MCF 10A (cell line): ENCODE data around the gene DPY30. TPM values are rescaled to one million over a fixed set of nuclear protein-coding genes. Genes with fewer than 3 reads are reported as not detected.

Source experiments
- BruUV-seq: library from RNA; stranded (reverse); fragments of 400-500 nt; replicated peaks from 2 replicates; lab custom pipeline; 2021; lab: Mats Ljungman, UMichigan
- CTCF ChIA-PET: fragments of 300-600 bp; sonication (Branson Sonifier 250); formaldehyde crosslinking; extraction: SDS; loops from one replicate; lab custom pipeline; 2021; ENCODE audit warnings: antibody characterized with exemption, inconsistent platforms; lab: Yijun Ruan, JAX
- POLR2A ChIA-PET: fragments of 300-600, 350-650 bp; sonication (Branson Sonifier 250); formaldehyde crosslinking; extraction: SDS; loops from one replicate; lab custom pipeline; 2020; ENCODE audit warnings: antibody characterized with exemption, inconsistent platforms; lab: Yijun Ruan, JAX
- DNase-seq: peaks from one replicate; pipeline ENCODE4 v3.0.0-alpha.2; 2018; ENCODE audit not compliant: unreplicated experiment
- H3K27ac Mint-ChIP-seq: one replicate; pipeline ENCODE4 v1.8.0; 2022; ENCODE audit warnings: mild to moderate bottlenecking, low read depth, mixed read lengths; ENCODE audit not compliant: unreplicated experiment
- H3K27me3 Mint-ChIP-seq: one replicate; pipeline ENCODE4 v1.8.0; 2022; ENCODE audit warnings: mixed read lengths; ENCODE audit not compliant: insufficient read depth, unreplicated experiment
- H3K36me3 Mint-ChIP-seq: one replicate; pipeline ENCODE4 v1.8.0; 2022; ENCODE audit warnings: mild to moderate bottlenecking, moderate library complexity, mixed read lengths; ENCODE audit not compliant: insufficient read depth, unreplicated experiment
- H3K4me1 Mint-ChIP-seq: one replicate; pipeline ENCODE4 v1.8.0; 2022; ENCODE audit warnings: mixed read lengths; ENCODE audit not compliant: insufficient read depth, unreplicated experiment
- H3K4me3 Mint-ChIP-seq: one replicate; pipeline ENCODE4 v1.8.0; 2022; ENCODE audit warnings: mild to moderate bottlenecking, moderate library complexity, mixed read lengths; ENCODE audit not compliant: unreplicated experiment
- H3K9me3 Mint-ChIP-seq: one replicate; pipeline ENCODE4 v1.8.0; 2022; ENCODE audit warnings: mixed read lengths; ENCODE audit not compliant: unreplicated experiment
- intact Hi-C: fragments of 100-400 bp; cut with micrococcal nuclease; formaldehyde crosslinking; loops from 2 replicates; pipeline ENCODE4 v1.14.1; 2022
- total RNA-seq: library from RNA; stranded (reverse); gene quantifications from 2 replicates; pipeline ENCODE4 v1.2.3, GENCODE V29; 2022
- TF ChIP-seq, protein P1 (sequence below): fragments of 200-600 bp; IDR thresholded peaks from one replicate; pipeline ENCODE4 v1.8.0; 2022; ENCODE audit warnings: antibody characterized with exemption, mild to moderate bottlenecking; ENCODE audit not compliant: unreplicated experiment

DPY30 gene
- total RNA-seq, 1 experiment from 2014 or later = 54.7 TPM

DNA sequence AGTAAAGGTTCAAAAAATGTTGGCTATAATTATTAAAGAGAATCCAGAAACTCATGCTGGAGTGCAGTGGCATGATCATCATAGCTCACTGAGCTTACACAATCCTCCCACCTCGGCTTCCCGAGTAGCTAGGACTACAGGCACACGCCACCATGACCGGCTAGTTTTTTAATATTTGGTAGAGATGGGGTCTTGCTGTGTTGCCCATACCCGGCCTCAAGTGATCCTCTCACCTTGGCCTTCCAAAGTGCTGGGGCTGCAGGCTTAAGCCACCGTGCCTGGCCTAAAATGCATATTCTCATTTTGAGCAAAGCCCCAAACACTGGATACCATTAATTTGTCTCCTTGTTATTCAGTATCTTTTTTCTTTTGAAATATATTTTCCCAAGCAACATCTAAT lies 61.2 kb downstream of the DPY30 start:
- no peaks in the 10 kb centered on the region for H3K36me3 Mint-ChIP-seq
- POLR2A ChIA-PET = interaction anchor here (0.7 to 1.1 kb wide), 2 partner anchors 9 to 187 kb away, joined by 3 to 6 read pairs; partner anchors contain the start of gene SLC30A6
- H3K4me1 Mint-ChIP-seq = peaks cover 26% of the 10 kb centered on the region
- CTCF ChIA-PET = no interaction called here
- BruUV-seq = no TSS peak
- no peak for DNase-seq
- H3K9me3 Mint-ChIP-seq = no peaks in the 10 kb centered on the region
- TF ChIP-seq, protein P1, sequence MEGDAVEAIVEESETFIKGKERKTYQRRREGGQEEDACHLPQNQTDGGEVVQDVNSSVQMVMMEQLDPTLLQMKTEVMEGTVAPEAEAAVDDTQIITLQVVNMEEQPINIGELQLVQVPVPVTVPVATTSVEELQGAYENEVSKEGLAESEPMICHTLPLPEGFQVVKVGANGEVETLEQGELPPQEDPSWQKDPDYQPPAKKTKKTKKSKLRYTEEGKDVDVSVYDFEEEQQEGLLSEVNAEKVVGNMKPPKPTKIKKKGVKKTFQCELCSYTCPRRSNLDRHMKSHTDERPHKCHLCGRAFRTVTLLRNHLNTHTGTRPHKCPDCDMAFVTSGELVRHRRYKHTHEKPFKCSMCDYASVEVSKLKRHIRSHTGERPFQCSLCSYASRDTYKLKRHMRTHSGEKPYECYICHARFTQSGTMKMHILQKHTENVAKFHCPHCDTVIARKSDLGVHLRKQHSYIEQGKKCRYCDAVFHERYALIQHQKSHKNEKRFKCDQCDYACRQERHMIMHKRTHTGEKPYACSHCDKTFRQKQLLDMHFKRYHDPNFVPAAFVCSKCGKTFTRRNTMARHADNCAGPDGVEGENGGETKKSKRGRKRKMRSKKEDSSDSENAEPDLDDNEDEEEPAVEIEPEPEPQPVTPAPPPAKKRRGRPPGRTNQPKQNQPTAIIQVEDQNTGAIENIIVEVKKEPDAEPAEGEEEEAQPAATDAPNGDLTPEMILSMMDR = no peak
- H3K4me3 Mint-ChIP-seq = no peak overlapping the region
- intact Hi-C loops = no loop called here
- no peak overlapping the region for H3K27ac Mint-ChIP-seq
- no peaks in the 10 kb centered on the region for H3K27me3 Mint-ChIP-seq

Other genes starting within 250 kb of the DPY30 start
- 43.0 and 54.6 TPM in 2 replicates for gene MEMO1, start 28.8 kb downstream of the DPY30 start, total RNA-seq
- 20.4 and 23.8 TPM in 2 replicates for gene SPAST, start 23.8 kb upstream of the DPY30 start, total RNA-seq
- 21.8 and 32.2 TPM in 2 replicates for gene SLC30A6, start 126.1 kb upstream of the DPY30 start, total RNA-seq
- gene NLRC4, start 225.1 kb upstream of the DPY30 start, total RNA-seq = 0.12 and 0.27 TPM in 2 replicates
- gene YIPF4, start 238.1 kb upstream of the DPY30 start, total RNA-seq = 67.6 and 90.3 TPM in 2 replicates